Hepatocyte (in vitro differentiated cells): Measurements from ENCODE around the gene AEN. TPM values are rescaled to one million over a fixed set of nuclear protein-coding genes. Genes with fewer than 3 reads are reported as not detected.

Experiments used
- DNase-seq: peaks from one replicate; pipeline ENCODE4 v3.0.0-alpha.2; 2016; ENCODE audit warnings: low spot score
- H2AFZ ChIP-seq: fragments of 200-600 bp; sonication (generic); 2 replicates; pipeline ENCODE4 v1.6.0; 2016; ENCODE audit warnings: antibody characterized with exemption, mild to moderate bottlenecking
- H3K27ac ChIP-seq: fragments of 200-600 bp; sonication (generic); 2 replicates; pipeline ENCODE4 v1.5.1; 2016; ENCODE audit warnings: mild to moderate bottlenecking
- H3K27me3 ChIP-seq: fragments of 200-600 bp; sonication (generic); 2 replicates; pipeline ENCODE4 v1.6.1; 2016
- H3K36me3 ChIP-seq: fragments of 200-600 bp; sonication (generic); replicated peaks from 2 replicates; pipeline ENCODE4 v1.5.1; 2016; ENCODE audit warnings: low read depth; ENCODE audit not compliant: insufficient read depth
- H3K4me1 ChIP-seq: fragments of 200-600 bp; sonication (generic); 2 replicates; pipeline ENCODE4 v1.5.1; 2016; ENCODE audit warnings: mild to moderate bottlenecking, moderate library complexity; ENCODE audit not compliant: insufficient read depth
- H3K4me2 ChIP-seq: fragments of 200-600 bp; sonication (generic); 2 replicates; pipeline ENCODE4 v1.6.0; 2016
- H3K4me3 ChIP-seq: fragments of 200-600 bp; sonication (generic); 2 replicates; pipeline ENCODE4 v1.5.1; 2016; ENCODE audit warnings: mild to moderate bottlenecking
- H3K79me2 ChIP-seq: fragments of 200-600 bp; sonication (generic); 2 replicates; pipeline ENCODE4 v1.6.0; 2017; ENCODE audit warnings: mild to moderate bottlenecking
- H3K9me2 ChIP-seq: fragments of 200-600 bp; sonication (generic); replicated peaks from 2 replicates; pipeline ENCODE4 v1.6.0; 2017; ENCODE audit warnings: mild to moderate bottlenecking; ENCODE audit not compliant: insufficient read depth
- H3K9me3 ChIP-seq: fragments of 200-600 bp; sonication (generic); 2 replicates; pipeline ENCODE4 v1.5.1; 2016; ENCODE audit warnings: low read depth, mild to moderate bottlenecking
- H4K20me1 ChIP-seq: fragments of 200-600 bp; sonication (generic); 2 replicates; pipeline ENCODE4 v1.6.0; 2016; ENCODE audit warnings: mild to moderate bottlenecking; ENCODE audit not compliant: insufficient read depth, poor library complexity, severe bottlenecking
- EZH2 ChIP-seq: fragments of 200-600 bp; sonication (generic); IDR thresholded peaks from 2 replicates; pipeline ENCODE4 v1.6.1; 2016; ENCODE audit warnings: antibody characterized with exemption, mild to moderate bottlenecking, borderline replicate concordance
- EZH2phosphoT487 ChIP-seq: fragments of 200-600 bp; sonication (generic); IDR thresholded peaks from one replicate; pipeline ENCODE4 v1.6.1; 2018; ENCODE audit warnings: antibody characterized with exemption, mild to moderate bottlenecking, low read depth, moderate library complexity; ENCODE audit not compliant: unreplicated experiment, severe bottlenecking
- WGBS: methylation state at CpG from one replicate; pipeline ENCODE4 v1.1.6; 2016; ENCODE audit warnings: low lambda C conversion rate; ENCODE audit errors: missing lambda C conversion rate; 5-methylcytosine and 5-hydroxymethylcytosine counted together
- polyA plus RNA-seq: library from polyadenylated mRNA; unstranded; fragments of >200 nt; fragmentation: Nextera tagmentation; extraction: Ambion mirVana; gene quantifications from 2 replicates; pipeline ENCODE4 v1.2.1, GENCODE V29; 2016
- total RNA-seq: library from RNA; depleted of rRNA; stranded (reverse); fragments of >200 nt; gene quantifications from 2 replicates; pipeline ENCODE4 v1.2.3, GENCODE V29; 2014
- TF ChIP-seq, protein P1 (sequence below): fragments of 200-600 bp; sonication (generic); IDR thresholded peaks from 2 replicates; pipeline ENCODE4 v1.5.1; 2016; ENCODE audit warnings: antibody characterized with exemption, mild to moderate bottlenecking; ENCODE audit not compliant: poor library complexity

AEN gene
- total and polyA plus RNA-seq, 2 experiments from 2014 or later = 18.3 to 25.0 TPM

GRCh38 chr15:88624971-88625490, 3.9 kb downstream of the AEN start:
- Histone ChIP-seq H3K9me2 (no peaks in the 10 kb centered on the region), H3K4me1 (peaks cover 7% of the 10 kb centered on the region), H3K27ac (peak overlapping the region; percentile 24), H2AFZ (no peak overlapping the region), H3K79me2 (peaks cover 72% of the 10 kb centered on the region), H3K4me2 (peak overlapping the region; percentile 94), H3K4me3 (no peak overlapping the region), H4K20me1 (peaks cover 44% of the 10 kb centered on the region), H3K27me3 (no peaks in the 10 kb centered on the region), H3K9me3 (no peaks in the 10 kb centered on the region), H3K36me3 (no peaks in the 10 kb centered on the region)
- no peak for DNase-seq
- TF ChIP-seq EZH2 (no peak), EZH2phosphoT487 (no peak)
- TF ChIP-seq, protein P1, sequence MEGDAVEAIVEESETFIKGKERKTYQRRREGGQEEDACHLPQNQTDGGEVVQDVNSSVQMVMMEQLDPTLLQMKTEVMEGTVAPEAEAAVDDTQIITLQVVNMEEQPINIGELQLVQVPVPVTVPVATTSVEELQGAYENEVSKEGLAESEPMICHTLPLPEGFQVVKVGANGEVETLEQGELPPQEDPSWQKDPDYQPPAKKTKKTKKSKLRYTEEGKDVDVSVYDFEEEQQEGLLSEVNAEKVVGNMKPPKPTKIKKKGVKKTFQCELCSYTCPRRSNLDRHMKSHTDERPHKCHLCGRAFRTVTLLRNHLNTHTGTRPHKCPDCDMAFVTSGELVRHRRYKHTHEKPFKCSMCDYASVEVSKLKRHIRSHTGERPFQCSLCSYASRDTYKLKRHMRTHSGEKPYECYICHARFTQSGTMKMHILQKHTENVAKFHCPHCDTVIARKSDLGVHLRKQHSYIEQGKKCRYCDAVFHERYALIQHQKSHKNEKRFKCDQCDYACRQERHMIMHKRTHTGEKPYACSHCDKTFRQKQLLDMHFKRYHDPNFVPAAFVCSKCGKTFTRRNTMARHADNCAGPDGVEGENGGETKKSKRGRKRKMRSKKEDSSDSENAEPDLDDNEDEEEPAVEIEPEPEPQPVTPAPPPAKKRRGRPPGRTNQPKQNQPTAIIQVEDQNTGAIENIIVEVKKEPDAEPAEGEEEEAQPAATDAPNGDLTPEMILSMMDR = no peak
- 72% methylated on average over 9 of the region's 9 CpGs for WGBS

DNA sequence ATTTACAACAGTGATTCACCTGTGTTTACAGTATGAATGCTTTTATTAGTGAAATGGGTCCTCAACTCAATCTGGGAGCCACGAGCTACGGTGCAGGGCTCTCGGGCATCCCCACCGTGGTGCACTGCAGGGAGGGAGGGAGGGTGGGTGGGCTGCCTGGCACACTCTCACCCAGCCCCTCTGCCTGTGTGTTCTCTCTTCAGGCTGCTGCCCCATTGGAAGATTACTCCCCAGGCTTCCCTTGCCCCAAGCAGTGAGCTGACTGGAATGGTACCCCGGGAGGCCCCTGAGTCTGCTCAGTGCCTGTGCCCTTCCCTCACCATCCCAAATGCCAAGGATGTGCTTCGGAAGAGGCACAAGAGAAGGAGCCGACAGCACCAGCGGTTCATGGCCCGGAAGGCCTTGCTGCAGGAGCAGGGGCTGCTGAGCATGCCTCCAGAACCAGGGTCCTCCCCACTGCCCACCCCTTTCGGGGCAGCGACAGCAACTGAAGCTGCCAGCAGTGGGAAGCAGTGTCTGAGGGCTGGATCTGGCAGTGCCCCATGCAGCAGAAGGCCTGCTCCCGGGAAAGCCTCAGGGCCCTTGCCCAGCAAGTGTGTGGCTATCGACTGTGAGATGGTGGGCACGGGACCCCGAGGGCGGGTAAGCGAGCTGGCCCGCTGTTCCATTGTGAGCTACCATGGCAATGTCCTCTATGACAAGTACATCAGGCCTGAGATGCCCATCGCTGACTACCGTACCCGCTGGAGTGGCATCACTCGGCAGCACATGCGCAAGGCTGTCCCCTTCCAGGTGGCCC, 5.0 kb downstream of the AEN start:
- Histone ChIP-seq H3K4me2 (no peak overlapping the region), H4K20me1 (peaks cover 44% of the 10 kb centered on the region)

DNA sequence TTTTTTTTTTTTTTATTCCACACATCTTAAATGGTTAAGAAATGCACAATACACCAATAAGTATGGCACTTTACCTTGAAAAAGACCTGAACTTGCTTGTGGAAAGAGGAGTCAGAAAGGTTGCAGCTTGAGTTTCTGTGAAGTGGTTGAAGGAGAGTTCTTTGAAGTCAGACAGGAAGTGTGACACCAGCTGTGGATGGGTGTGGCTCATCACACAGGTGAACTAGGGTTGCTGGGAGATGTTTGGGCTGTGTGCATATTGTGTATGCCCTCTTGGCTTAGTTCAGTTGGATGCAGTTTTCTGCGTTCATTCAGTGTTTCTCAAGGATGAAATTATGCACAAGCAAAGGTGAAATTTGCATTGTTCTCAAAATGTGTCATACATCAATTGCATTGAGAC, 6.3 kb downstream of the AEN start:
- Histone ChIP-seq H3K79me2 (peaks cover 62% of the 10 kb centered on the region), H3K4me2 (no peak overlapping the region), H2AFZ (no peak overlapping the region), H3K9me3 (no peaks in the 10 kb centered on the region), H3K9me2 (no peaks in the 10 kb centered on the region), H4K20me1 (peaks cover 44% of the 10 kb centered on the region), H3K27me3 (no peaks in the 10 kb centered on the region), H3K27ac (no peak overlapping the region), H3K4me1 (peaks cover 7% of the 10 kb centered on the region), H3K36me3 (no peaks in the 10 kb centered on the region), H3K4me3 (no peak overlapping the region)
- no peak for DNase-seq
- TF ChIP-seq EZH2 (no peak), EZH2phosphoT487 (no peak)
- TF ChIP-seq, protein P1 = no peak
- 93% methylated on average over 1 of the region's 1 CpG for WGBS

More for the DNA sequence above, 5.0 kb downstream of the AEN start:
- TF ChIP-seq EZH2phosphoT487 = no peak
- no peak for TF ChIP-seq EZH2
- TF ChIP-seq, protein P1 = no peak
- 90% methylated on average over 22 of the region's 23 CpGs for WGBS
- H3K4me1 ChIP-seq = peaks cover 7% of the 10 kb centered on the region
- no peak for DNase-seq
- H3K79me2 ChIP-seq = peaks cover 72% of the 10 kb centered on the region
- H3K27ac ChIP-seq = no peak overlapping the region
- no peak overlapping the region for H3K4me3 ChIP-seq
- no peaks in the 10 kb centered on the region for H3K27me3 ChIP-seq
- H2AFZ ChIP-seq = no peak overlapping the region
- H3K9me3 ChIP-seq = no peaks in the 10 kb centered on the region
- no peaks in the 10 kb centered on the region for H3K36me3 ChIP-seq
- H3K9me2 ChIP-seq = no peaks in the 10 kb centered on the region
